Fibroblast of the aortic adventitia (primary cell): Measurements from ENCODE around the gene ETV3L. TPM values are rescaled to one million over a fixed set of nuclear protein-coding genes. Genes with fewer than 3 reads are reported as not detected.
A peak's percentile ranks its signal among the peaks of the same experiment; 100 is the strongest.
"Not testable (repeated sequence)": the region's sequence is repeated elsewhere in the genome, so short reads cannot be mapped to it uniquely, and the experiment has no call there.

ENCODE experiments used
- DNase-seq: peaks from one replicate; pipeline ENCODE4 v3.0.0-alpha.2; 2010; ENCODE audit warnings: low read depth
- H3K4me3 ChIP-seq: 2 replicates; pipeline ENCODE4 v1.5.1; 2011; ENCODE audit warnings: low read depth, mild to moderate bottlenecking, control low read depth, low read length, moderate library complexity
- total RNA-seq: library from RNA; depleted of rRNA; stranded (reverse); fragments of >200 nt; gene quantifications from 2 replicates; pipeline ENCODE4 v1.2.3, GENCODE V29; 2012; ENCODE audit warnings: low replicate concordance
- TF ChIP-seq, protein P1 (sequence below): IDR thresholded peaks from 2 replicates; pipeline ENCODE4 v1.5.1; 2011; ENCODE audit warnings: mild to moderate bottlenecking, low read length, control low read depth, inconsistent platforms; ENCODE audit not compliant: insufficient read depth

Gene ETV3L
- total RNA-seq, 1 donor = not detected

DNA sequence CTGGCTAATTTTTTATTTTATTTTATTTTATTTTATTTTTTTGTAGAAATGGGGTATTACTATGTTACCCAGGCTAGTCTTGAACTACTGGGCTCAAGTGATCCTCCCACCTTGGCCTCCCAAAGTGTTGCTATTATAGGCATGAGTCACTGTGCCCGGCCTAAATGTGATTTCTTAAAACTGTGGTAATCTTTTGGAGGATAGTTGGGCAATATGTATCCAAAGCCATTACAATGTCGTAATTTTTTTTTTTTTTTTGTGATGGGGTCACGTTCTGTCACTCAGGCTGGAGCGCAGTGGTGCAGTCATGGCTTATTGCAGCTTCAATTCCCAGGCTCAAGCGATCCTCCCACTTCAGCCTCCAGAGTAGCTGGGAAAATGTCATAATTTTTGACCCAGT lies 14.2 kb downstream of the ETV3L start:
- H3K4me3 ChIP-seq = no peak overlapping the region
- TF ChIP-seq, protein P1, sequence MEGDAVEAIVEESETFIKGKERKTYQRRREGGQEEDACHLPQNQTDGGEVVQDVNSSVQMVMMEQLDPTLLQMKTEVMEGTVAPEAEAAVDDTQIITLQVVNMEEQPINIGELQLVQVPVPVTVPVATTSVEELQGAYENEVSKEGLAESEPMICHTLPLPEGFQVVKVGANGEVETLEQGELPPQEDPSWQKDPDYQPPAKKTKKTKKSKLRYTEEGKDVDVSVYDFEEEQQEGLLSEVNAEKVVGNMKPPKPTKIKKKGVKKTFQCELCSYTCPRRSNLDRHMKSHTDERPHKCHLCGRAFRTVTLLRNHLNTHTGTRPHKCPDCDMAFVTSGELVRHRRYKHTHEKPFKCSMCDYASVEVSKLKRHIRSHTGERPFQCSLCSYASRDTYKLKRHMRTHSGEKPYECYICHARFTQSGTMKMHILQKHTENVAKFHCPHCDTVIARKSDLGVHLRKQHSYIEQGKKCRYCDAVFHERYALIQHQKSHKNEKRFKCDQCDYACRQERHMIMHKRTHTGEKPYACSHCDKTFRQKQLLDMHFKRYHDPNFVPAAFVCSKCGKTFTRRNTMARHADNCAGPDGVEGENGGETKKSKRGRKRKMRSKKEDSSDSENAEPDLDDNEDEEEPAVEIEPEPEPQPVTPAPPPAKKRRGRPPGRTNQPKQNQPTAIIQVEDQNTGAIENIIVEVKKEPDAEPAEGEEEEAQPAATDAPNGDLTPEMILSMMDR = no peak
- DNase-seq = peak; percentile 13

DNA sequence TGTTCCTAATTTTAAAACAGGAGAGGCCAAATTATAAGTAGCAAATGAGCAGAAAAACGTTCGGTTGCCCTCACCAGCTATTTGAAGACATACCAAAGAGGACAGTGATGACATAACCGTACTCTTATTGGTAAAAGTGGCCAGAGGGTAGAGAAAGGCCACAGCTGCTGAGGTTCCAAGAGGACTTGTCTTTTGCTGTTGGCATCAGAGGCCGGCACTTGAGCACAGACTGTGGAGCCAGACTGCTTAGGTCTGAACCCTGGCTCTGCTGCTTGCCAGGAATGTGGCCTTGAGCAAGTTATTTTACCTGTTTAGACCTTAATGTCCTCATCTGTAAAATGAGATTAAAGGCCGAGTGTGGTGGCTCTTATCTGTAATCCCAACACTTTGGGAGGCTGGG lies 14.9 kb downstream of the ETV3L start:
- no peak overlapping the region for H3K4me3 ChIP-seq
- no peak for DNase-seq
- TF ChIP-seq, protein P1 = no peak

DNA sequence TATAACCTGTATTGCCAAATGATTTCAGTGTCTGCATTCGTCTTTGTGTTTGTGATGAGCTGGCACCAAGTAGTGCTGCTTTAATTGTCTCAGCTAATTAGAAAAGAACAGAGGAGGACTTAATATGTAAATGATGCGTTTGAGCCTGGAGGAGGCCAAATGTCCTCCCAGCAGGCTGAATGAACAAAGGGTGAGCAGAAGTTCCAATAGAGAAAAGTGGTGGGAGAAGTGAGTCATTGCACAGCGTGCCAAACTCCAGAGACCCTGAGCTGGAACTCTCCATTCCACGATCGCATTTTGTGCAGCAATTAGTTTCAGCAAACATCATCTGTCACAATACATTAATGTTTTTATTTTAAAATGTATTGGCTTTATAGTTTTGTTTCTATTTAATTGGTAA lies 17.9 kb downstream of the ETV3L start:
- no peak for DNase-seq
- TF ChIP-seq, protein P1 = no peak
- H3K4me3 ChIP-seq = no peak overlapping the region

DNA sequence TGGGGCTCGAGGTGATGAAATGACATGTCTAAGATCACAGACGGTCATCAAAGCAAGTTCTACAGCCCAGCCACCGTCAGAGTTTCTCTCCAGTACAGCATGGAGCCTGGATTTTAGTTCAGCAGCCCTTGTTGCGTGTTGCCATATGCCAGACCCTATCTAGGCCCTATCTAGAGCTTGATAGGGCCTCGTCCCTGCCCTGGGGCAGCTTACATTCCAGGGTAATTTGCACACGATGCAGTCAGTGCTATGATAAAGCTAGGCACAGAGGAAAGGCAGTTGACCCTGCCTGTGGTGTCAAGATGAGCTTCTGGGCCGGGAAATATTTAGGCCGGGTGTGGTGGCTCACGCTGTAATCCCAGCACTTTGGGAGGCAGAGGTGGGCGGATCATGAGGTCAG lies 18.9 kb downstream of the ETV3L start:
- TF ChIP-seq, protein P1 = no peak
- DNase-seq = no peak
- no peak overlapping the region for H3K4me3 ChIP-seq

DNA sequence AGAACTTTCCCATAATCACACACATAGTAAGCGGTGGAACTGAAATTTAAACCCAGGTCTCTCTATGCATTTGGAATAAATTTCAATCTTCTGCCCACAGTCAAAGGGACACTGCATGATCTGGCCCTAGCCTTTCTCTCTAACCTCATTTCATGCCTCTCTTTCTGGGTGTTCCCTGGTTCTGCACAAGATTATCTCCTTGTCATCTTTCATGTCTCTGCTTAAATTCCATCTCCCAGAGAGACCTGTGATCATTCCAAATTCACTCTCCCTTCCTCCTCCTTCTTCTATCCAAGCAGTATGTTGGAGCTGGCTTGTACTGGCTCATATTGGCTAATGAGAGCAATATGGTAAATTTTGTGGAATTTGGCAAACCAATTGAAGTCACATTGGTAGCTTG lies 22.2 kb downstream of the ETV3L start:
- no peak for DNase-seq
- TF ChIP-seq, protein P1 = no peak
- no peak overlapping the region for H3K4me3 ChIP-seq

DNA sequence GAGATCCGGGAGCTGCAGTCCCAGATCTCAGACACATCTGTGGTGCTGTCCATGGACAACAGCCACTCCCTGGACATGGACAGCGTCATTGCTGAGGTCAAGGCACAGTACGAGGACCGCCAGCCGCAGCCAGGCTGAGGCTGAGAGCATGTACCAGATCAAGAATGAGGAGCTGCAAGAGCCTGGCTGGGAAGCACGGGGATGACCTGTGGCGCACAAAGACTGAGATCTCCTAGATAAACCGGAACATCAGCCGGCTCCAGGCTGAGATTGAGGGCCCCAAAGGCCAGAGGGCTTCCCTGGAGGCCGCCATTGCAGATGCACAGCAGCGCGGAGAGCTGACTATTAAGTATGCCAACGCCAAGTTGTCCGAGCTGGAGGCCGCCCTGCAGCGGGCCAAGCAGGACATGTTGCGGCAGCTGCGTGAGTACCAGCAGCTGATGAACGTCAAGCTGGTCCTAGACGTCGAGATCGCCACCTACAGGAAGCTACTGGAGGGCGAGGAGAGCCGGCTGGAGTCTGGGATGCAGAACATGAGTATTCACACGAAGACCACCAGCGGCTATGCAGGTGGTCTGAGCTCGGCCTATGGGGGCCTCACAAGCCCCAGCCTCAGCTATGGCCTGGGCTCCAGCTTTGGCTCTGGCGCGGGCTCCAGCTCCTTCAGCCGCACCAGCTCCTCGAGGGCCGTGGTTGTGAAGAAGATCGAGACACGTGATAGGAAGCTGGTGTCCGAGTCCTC lies 25.5 kb downstream of the ETV3L start:
- no peak overlapping the region for H3K4me3 ChIP-seq
- peak; percentile 71 for DNase-seq
- TF ChIP-seq, protein P1 = peak; percentile 72

DNA sequence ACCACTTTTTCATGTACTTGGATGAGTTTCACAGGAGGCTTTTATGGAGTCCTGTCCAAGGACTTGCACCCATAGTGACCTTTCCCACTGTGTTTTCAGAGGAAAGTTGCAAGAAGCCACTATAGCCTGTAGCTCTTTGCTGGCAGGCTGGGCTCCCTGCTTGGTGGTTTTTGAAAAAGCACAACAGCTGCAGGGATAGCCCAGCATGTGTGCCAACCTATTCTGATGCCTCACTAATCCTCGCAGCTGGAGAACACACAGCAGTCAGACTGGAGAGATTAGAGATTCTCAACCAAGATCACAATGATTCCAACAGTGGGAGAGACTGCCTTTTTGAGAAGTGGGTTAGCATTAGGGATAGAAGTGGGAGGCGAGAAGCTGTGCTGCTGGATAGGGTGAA lies 30.0 kb downstream of the ETV3L start:
- TF ChIP-seq, protein P1 = no peak
- DNase-seq = peak; percentile 4
- H3K4me3 ChIP-seq = no peak overlapping the region

DNA sequence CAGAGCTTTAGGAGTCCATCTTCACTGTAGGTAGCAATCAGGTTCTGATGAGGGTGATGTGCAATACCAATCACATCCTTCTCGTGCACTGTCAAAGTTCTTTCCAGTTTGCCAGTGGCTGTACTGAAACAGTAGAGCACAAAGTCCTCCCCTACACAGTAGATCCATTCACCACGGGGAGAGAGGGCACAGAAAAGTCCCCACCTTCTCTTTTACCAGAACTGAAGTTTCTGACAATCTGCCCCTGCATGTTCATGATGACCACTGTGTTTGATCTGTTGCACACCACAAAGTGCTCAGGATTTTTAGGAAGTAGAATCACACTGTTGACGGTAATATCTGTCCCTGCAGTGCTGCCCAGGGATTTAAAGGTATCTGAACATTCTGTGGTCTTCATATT lies 40.4 kb downstream of the ETV3L start:
- not testable (repeated sequence) for H3K4me3 ChIP-seq, DNase-seq
